Measurements from ENCODE around the gene GOLGB1. TPM values are rescaled to one million over a fixed set of nuclear protein-coding genes. Genes with fewer than 3 reads are reported as not detected.

Gene GOLGB1
- total and polyA plus RNA-seq, 4 donors = 10.1 to 58.8 (median 33.0) TPM

DNA sequence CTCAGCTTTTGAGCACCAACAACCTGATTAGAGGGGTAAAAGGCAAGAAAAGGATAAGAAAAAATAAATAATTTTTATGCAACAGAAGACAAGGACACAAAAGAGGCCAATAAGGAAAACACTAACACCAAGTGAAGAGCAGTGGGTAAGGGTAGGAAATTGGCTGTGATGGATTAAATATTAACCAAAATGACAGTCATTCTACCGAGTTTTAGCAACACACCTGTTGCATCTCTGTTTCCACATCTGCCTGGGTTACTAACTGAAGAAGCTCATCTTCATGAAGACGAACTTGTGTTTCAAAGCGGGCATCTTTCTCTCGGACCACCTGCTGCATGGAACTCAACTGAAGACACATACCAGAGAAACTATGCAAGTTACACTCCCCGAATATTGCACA is 30.1 kb downstream of the GOLGB1 start:
- no peaks in the 10 kb centered on the region for H3K27me3 ChIP-seq (ENCODE audit: control insufficient read depth in 4 of 4, insufficient read depth in 4 of 4, low read length in 3 of 4)
- no peak overlapping the region for H3K9ac ChIP-seq (ENCODE audit: low read depth in 1 of 2, low read length in 2 of 2)
- H3K9me3 ChIP-seq (ENCODE audit: control insufficient read depth in 4 of 4, low read length in 3 of 4) = no peaks in the 10 kb centered on the region
- TF ChIP-seq FOXA1 (IDR thresholded peaks at IDR 0.05) (no peak), JUND (IDR thresholded peaks at IDR 0.05) (no peak)
- TF ChIP-seq, protein P1, sequence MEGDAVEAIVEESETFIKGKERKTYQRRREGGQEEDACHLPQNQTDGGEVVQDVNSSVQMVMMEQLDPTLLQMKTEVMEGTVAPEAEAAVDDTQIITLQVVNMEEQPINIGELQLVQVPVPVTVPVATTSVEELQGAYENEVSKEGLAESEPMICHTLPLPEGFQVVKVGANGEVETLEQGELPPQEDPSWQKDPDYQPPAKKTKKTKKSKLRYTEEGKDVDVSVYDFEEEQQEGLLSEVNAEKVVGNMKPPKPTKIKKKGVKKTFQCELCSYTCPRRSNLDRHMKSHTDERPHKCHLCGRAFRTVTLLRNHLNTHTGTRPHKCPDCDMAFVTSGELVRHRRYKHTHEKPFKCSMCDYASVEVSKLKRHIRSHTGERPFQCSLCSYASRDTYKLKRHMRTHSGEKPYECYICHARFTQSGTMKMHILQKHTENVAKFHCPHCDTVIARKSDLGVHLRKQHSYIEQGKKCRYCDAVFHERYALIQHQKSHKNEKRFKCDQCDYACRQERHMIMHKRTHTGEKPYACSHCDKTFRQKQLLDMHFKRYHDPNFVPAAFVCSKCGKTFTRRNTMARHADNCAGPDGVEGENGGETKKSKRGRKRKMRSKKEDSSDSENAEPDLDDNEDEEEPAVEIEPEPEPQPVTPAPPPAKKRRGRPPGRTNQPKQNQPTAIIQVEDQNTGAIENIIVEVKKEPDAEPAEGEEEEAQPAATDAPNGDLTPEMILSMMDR (IDR thresholded peaks at IDR 0.05; ENCODE audit: low read depth, low read length, missing input control) = no peak
- H3K4me3 ChIP-seq (ENCODE audit: low read depth in 1 of 3, low read length in 3 of 3) = no peak overlapping the region
- 82% methylated on average over 5 of the region's 5 CpGs for WGBS
- no peaks in the 10 kb centered on the region for H3K4me1 ChIP-seq (ENCODE audit: control insufficient read depth in 4 of 4, insufficient read depth in 4 of 4, low read length in 3 of 4)
- H3K36me3 ChIP-seq (ENCODE audit: control insufficient read depth in 4 of 4, insufficient read depth in 3 of 4, low read depth in 1 of 4, low read length in 3 of 4) = peaks cover 13 to 78% (median 64%) of the 10 kb centered on the region in 4 donors
- no peak for DNase-seq (ENCODE audit: low spot score)
- no peak overlapping the region for H3K27ac ChIP-seq (ENCODE audit: low read depth in 1 of 2, low read length in 2 of 2)

DNA sequence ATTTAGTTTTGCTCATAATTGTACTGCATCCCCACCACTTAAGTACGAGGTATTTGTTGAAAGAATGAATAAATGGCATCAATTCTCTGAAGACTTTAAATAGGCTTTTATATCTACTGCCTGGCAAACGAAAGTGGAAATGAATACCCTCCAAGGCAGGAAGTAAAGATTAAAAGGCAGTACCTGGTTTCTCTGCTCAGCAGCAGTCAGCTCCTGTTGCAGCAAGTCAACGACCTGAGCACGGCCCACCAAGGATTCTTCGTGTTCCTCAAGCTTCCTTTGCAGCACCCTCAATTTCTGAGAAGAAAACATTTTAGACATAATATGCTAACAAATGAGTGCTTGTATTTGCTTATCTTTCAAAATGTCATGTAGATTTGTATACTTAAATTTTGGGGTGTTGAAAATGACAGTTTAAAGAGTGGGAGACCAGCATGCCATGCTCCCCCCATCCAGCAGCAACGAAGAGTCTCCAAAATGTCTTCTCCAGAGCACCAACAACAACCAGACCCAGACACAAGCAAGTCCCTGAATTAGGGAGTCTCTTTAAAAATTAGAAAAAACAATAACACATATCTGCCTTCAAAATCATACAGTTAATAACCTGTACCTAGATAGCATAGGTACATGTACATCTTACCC is 31.2 kb downstream of the GOLGB1 start:
- Histone ChIP-seq H3K27me3 (ENCODE audit: control insufficient read depth in 4 of 4, insufficient read depth in 4 of 4, low read length in 3 of 4) (no peaks in the 10 kb centered on the region), H3K36me3 (ENCODE audit: control insufficient read depth in 4 of 4, insufficient read depth in 3 of 4, low read depth in 1 of 4, low read length in 3 of 4) (peaks cover 14 to 78% (median 66%) of the 10 kb centered on the region in 4 donors), H3K27ac (ENCODE audit: low read depth in 1 of 2, low read length in 2 of 2) (no peak overlapping the region), H3K4me1 (ENCODE audit: control insufficient read depth in 4 of 4, insufficient read depth in 4 of 4, low read length in 3 of 4) (no peaks in the 10 kb centered on the region), H3K4me3 (ENCODE audit: low read depth in 1 of 3, low read length in 3 of 3) (no peak overlapping the region), H3K9ac (ENCODE audit: low read depth in 1 of 2, low read length in 2 of 2) (no peak overlapping the region), H3K9me3 (ENCODE audit: control insufficient read depth in 4 of 4, low read length in 3 of 4) (no peaks in the 10 kb centered on the region)
- DNase-seq (ENCODE audit: low spot score) = no peak
- 89% methylated on average over 6 of the region's 6 CpGs for WGBS
- TF ChIP-seq YY1 (IDR thresholded peaks at IDR 0.05) (no peak), FOXA1 (IDR thresholded peaks at IDR 0.05) (no peak), NR2F2 (IDR thresholded peaks at IDR 0.05) (no peak), GABPA (IDR thresholded peaks at IDR 0.05 in 1 of 2, conservative IDR thresholded peaks at IDR 0.05 in 1 of 2) (no peak), RAD21 (IDR thresholded peaks at IDR 0.05) (no peak)
- TF ChIP-seq, protein P2, sequence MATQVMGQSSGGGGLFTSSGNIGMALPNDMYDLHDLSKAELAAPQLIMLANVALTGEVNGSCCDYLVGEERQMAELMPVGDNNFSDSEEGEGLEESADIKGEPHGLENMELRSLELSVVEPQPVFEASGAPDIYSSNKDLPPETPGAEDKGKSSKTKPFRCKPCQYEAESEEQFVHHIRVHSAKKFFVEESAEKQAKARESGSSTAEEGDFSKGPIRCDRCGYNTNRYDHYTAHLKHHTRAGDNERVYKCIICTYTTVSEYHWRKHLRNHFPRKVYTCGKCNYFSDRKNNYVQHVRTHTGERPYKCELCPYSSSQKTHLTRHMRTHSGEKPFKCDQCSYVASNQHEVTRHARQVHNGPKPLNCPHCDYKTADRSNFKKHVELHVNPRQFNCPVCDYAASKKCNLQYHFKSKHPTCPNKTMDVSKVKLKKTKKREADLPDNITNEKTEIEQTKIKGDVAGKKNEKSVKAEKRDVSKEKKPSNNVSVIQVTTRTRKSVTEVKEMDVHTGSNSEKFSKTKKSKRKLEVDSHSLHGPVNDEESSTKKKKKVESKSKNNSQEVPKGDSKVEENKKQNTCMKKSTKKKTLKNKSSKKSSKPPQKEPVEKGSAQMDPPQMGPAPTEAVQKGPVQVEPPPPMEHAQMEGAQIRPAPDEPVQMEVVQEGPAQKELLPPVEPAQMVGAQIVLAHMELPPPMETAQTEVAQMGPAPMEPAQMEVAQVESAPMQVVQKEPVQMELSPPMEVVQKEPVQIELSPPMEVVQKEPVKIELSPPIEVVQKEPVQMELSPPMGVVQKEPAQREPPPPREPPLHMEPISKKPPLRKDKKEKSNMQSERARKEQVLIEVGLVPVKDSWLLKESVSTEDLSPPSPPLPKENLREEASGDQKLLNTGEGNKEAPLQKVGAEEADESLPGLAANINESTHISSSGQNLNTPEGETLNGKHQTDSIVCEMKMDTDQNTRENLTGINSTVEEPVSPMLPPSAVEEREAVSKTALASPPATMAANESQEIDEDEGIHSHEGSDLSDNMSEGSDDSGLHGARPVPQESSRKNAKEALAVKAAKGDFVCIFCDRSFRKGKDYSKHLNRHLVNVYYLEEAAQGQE (IDR thresholded peaks at IDR 0.05) = no peak
- TF ChIP-seq, protein P3, sequence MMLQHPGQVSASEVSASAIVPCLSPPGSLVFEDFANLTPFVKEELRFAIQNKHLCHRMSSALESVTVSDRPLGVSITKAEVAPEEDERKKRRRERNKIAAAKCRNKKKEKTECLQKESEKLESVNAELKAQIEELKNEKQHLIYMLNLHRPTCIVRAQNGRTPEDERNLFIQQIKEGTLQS (IDR thresholded peaks at IDR 0.05) = no peak

DNA sequence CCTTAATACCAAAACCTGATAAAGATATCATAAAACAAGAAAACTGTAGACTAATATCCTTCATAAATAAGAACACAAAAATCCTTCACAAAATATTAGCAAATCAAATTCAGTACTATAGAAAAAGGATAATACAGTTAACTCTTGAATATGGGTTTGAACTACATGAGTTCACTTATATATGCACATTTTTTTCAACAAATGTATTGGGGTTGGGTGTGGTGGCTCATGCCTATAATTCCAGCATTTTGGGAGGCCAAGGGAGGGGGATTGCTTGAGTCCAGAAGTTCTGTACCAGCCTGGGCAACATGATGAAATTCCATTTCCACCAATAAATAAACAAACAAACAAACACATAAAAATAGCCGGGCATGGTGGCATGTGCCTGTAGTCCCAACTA is 39.2 kb downstream of the GOLGB1 start:
- Histone ChIP-seq H3K9me3 (ENCODE audit: control insufficient read depth in 4 of 4, low read length in 3 of 4) (no peaks in the 10 kb centered on the region), H3K27ac (ENCODE audit: low read depth in 1 of 2, low read length in 2 of 2) (no peak overlapping the region), H3K27me3 (ENCODE audit: control insufficient read depth in 4 of 4, insufficient read depth in 4 of 4, low read length in 3 of 4) (no peaks in the 10 kb centered on the region), H3K9ac (ENCODE audit: low read depth in 1 of 2, low read length in 2 of 2) (no peak overlapping the region), H3K36me3 (ENCODE audit: control insufficient read depth in 4 of 4, insufficient read depth in 3 of 4, low read depth in 1 of 4, low read length in 3 of 4) (peaks cover 4 to 35% (median 30%) of the 10 kb centered on the region in 4 donors), H3K4me1 (ENCODE audit: control insufficient read depth in 4 of 4, insufficient read depth in 4 of 4, low read length in 3 of 4) (no peaks in the 10 kb centered on the region), H3K4me3 (ENCODE audit: low read depth in 1 of 3, low read length in 3 of 3) (no peak overlapping the region)
- no peak for DNase-seq (ENCODE audit: low spot score)
- 98% methylated on average over 1 of the region's 1 CpG for WGBS
- TF ChIP-seq RXRA (IDR thresholded peaks at IDR 0.05) (no peak), SP1 (IDR thresholded peaks at IDR 0.05) (no peak), HNF4G (IDR thresholded peaks at IDR 0.05) (no peak), YY1 (IDR thresholded peaks at IDR 0.05) (no peak), EGR1 (IDR thresholded peaks at IDR 0.05; ENCODE audit: low read depth in 2 of 2) (no peak), NR2F2 (IDR thresholded peaks at IDR 0.05) (no peak), GABPA (IDR thresholded peaks at IDR 0.05 in 1 of 2, conservative IDR thresholded peaks at IDR 0.05 in 1 of 2) (no peak), JUND (IDR thresholded peaks at IDR 0.05) (no peak)
- TF ChIP-seq, protein P4, sequence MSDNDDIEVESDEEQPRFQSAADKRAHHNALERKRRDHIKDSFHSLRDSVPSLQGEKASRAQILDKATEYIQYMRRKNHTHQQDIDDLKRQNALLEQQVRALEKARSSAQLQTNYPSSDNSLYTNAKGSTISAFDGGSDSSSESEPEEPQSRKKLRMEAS (IDR thresholded peaks at IDR 0.05) = no peak
- TF ChIP-seq, protein P3 (IDR thresholded peaks at IDR 0.05) = no peak
- TF ChIP-seq, protein P5, sequence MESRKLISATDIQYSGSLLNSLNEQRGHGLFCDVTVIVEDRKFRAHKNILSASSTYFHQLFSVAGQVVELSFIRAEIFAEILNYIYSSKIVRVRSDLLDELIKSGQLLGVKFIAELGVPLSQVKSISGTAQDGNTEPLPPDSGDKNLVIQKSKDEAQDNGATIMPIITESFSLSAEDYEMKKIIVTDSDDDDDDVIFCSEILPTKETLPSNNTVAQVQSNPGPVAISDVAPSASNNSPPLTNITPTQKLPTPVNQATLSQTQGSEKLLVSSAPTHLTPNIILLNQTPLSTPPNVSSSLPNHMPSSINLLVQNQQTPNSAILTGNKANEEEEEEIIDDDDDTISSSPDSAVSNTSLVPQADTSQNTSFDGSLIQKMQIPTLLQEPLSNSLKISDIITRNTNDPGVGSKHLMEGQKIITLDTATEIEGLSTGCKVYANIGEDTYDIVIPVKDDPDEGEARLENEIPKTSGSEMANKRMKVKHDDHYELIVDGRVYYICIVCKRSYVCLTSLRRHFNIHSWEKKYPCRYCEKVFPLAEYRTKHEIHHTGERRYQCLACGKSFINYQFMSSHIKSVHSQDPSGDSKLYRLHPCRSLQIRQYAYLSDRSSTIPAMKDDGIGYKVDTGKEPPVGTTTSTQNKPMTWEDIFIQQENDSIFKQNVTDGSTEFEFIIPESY (IDR thresholded peaks at IDR 0.05) = no peak
